HG03521 (cell line): ENCODE results near the gene MIER2.
"Not testable (repeated sequence)": the region's sequence is repeated elsewhere in the genome, so short reads cannot be mapped to it uniquely, and the experiment has no call there.

Experiments used
- ATAC-seq: cut with Tn5 transposase; IDR thresholded peaks from one replicate; pipeline ENCODE4 v1.9.1; 2021; ENCODE audit warnings: mild to moderate bottlenecking, moderate library complexity; ENCODE audit not compliant: unreplicated experiment

The MIER2 gene

GRCh38 chr19:291006-291521 lies 53.5 kb downstream of the MIER2 start, which contains the start of gene PLPP2:
TSS of gene PLPP2 (minus strand) at chr19:291403. CDS start at chr19:291336, 67 bp downstream.
- ATAC-seq, result no peak

- ATAC-seq, result no peak
These were observed 54.1 kb downstream of the MIER2 start for GRCh38 chr19:290372-291005.

- ATAC-seq, result no peak
These were observed 54.8 kb downstream of the MIER2 start for GRCh38 chr19:289651-290371.

- ATAC-seq, result no peak
These were observed 55.7 kb downstream of the MIER2 start for GRCh38 chr19:288911-289310.

- ATAC-seq, result no peak
These were observed 57.2 kb downstream of the MIER2 start for GRCh38 chr19:287381-287871.

GRCh38 chr19:283395-283794 lies 61.2 kb downstream of the MIER2 start:
- no peak for ATAC-seq

GRCh38 chr19:282501-282900 lies 62.1 kb downstream of the MIER2 start:
- no peak for ATAC-seq

- ATAC-seq, result no peak
These were observed 62.6 kb downstream of the MIER2 start for GRCh38 chr19:281992-282391.

- ATAC-seq, result no peak
These were observed 63.3 kb downstream of the MIER2 start for GRCh38 chr19:281156-281853.

- no peak for ATAC-seq
These were observed 64.0 kb downstream of the MIER2 start for GRCh38 chr19:280541-281009.

GRCh38 chr19:279656-280055 lies 64.9 kb downstream of the MIER2 start:
- ATAC-seq, result no peak

GRCh38 chr19:279231-279630 lies 65.4 kb downstream of the MIER2 start:
- no peak for ATAC-seq

GRCh38 chr19:277581-278165 lies 66.9 kb downstream of the MIER2 start:
- ATAC-seq, result no peak

- no peak for ATAC-seq
These were observed 67.5 kb downstream of the MIER2 start for GRCh38 chr19:277131-277530.

GRCh38 chr19:275958-276646 lies 68.5 kb downstream of the MIER2 start:
- ATAC-seq, result no peak

GRCh38 chr19:275000-275399 lies 69.6 kb downstream of the MIER2 start:
- ATAC-seq, result no peak

- no peak for ATAC-seq
These were observed 71.2 kb downstream of the MIER2 start for GRCh38 chr19:273393-273792.

GRCh38 chr19:271856-272255 lies 72.7 kb downstream of the MIER2 start:
- ATAC-seq, result no peak

GRCh38 chr19:270766-271318 lies 73.8 kb downstream of the MIER2 start:
- ATAC-seq, result not testable (repeated sequence)

- ATAC-seq, result no peak
These were observed 75.4 kb downstream of the MIER2 start for GRCh38 chr19:269241-269640.
